Natural killer cell (primary cell): ENCODE measurements around the gene CBX5. TPM values are rescaled to one million over a fixed set of nuclear protein-coding genes. Genes with fewer than 3 reads are reported as not detected.

Experiments used
- ATAC-seq, 3 donors: fragments of 150-1000 bp in 2 of 3; fragments of 200-7000 bp in 1 of 3; cut with Tn5 transposase; 1 replicate in 1 of 3; 2 replicates in 2 of 3; pipeline ENCODE4 v1.10.0; 2021; ENCODE audit warnings: mild to moderate bottlenecking in 2 of 3, moderate library complexity in 2 of 3
- DNase-seq, 2 donors: peaks; one replicate each; pipeline versions ENCODE4 v3.0.0 to v3.0.0-alpha.2; 2013 to 2021; ENCODE audit warnings: mixed read lengths in 1 of 2
- H3K27ac ChIP-seq: one replicate; pipeline ENCODE4 v1.5.1; 2013; ENCODE audit warnings: mild to moderate bottlenecking, low read length
- H3K27me3 ChIP-seq: one replicate; pipeline ENCODE4 v1.6.1; 2013; ENCODE audit warnings: low read length; ENCODE audit not compliant: control insufficient read depth, insufficient read depth
- H3K36me3 ChIP-seq: one replicate; pipeline ENCODE4 v1.6.1; 2013; ENCODE audit warnings: low read length; ENCODE audit not compliant: control insufficient read depth, insufficient read depth
- H3K4me1 ChIP-seq: one replicate; pipeline ENCODE4 v1.6.1; 2013; ENCODE audit warnings: low read length; ENCODE audit not compliant: control insufficient read depth, insufficient read depth
- H3K4me3 ChIP-seq: one replicate; pipeline ENCODE4 v1.5.1; 2013; ENCODE audit warnings: low read length
- H3K9me3 ChIP-seq: one replicate; pipeline ENCODE4 v1.6.1; 2013; ENCODE audit warnings: low read length; ENCODE audit not compliant: control insufficient read depth, insufficient read depth
- H3K27ac Mint-ChIP-seq, 2 donors: one replicate each; pipeline ENCODE4 v1.8.0; 2022; ENCODE audit warnings: mild to moderate bottlenecking in 2 of 2, mixed read lengths in 2 of 2, moderate library complexity in 1 of 2
- H3K27me3 Mint-ChIP-seq, 2 donors: one replicate each; pipeline ENCODE4 v1.8.0; 2022; ENCODE audit warnings: low read depth in 2 of 2, mixed read lengths in 2 of 2
- H3K36me3 Mint-ChIP-seq: one replicate; pipeline ENCODE4 v1.8.0; 2022; ENCODE audit warnings: mixed read lengths
- H3K4me1 Mint-ChIP-seq, 2 donors: one replicate each; pipeline ENCODE4 v1.8.0; 2022; ENCODE audit warnings: mixed read lengths in 2 of 2
- H3K4me3 Mint-ChIP-seq: one replicate; pipeline ENCODE4 v1.8.0; 2022; ENCODE audit warnings: mild to moderate bottlenecking, moderate library complexity, mixed read lengths
- H3K9me3 Mint-ChIP-seq, 2 donors: one replicate each; pipeline ENCODE4 v1.8.0; 2022; ENCODE audit warnings: mixed read lengths in 2 of 2
- WGBS: methylation state at CpG from one replicate; pipeline ENCODE4 v1.1.7; 2013; ENCODE audit warnings: missing lambda C conversion rate; ENCODE audit not compliant: insufficient coverage; 5-methylcytosine and 5-hydroxymethylcytosine counted together
- intact Hi-C: fragments of 100-400 bp; cut with micrococcal nuclease; formaldehyde crosslinking; loops from one replicate; pipeline ENCODE4 v1.14.2; 2022
- total RNA-seq, 4 donors: library from RNA; stranded (reverse); fragments of 120-200 nt in 1 of 4; gene quantifications; one replicate each; pipeline versions ENCODE4 v1.2.3 to v1.2.4, GENCODE V29; 2013 to 2022
- TF ChIP-seq, protein P1 (sequence below): fragments of 200-600 bp; IDR thresholded peaks from one replicate; pipeline ENCODE4 v1.8.0; 2022; ENCODE audit warnings: antibody characterized with exemption

Gene CBX5
- total RNA-seq, 3 donors from 2014 or later (not counting 1 experiment from before 2014, with no cell fraction given): 30.8 to 42.3 (median 36.5) TPM

DNA sequence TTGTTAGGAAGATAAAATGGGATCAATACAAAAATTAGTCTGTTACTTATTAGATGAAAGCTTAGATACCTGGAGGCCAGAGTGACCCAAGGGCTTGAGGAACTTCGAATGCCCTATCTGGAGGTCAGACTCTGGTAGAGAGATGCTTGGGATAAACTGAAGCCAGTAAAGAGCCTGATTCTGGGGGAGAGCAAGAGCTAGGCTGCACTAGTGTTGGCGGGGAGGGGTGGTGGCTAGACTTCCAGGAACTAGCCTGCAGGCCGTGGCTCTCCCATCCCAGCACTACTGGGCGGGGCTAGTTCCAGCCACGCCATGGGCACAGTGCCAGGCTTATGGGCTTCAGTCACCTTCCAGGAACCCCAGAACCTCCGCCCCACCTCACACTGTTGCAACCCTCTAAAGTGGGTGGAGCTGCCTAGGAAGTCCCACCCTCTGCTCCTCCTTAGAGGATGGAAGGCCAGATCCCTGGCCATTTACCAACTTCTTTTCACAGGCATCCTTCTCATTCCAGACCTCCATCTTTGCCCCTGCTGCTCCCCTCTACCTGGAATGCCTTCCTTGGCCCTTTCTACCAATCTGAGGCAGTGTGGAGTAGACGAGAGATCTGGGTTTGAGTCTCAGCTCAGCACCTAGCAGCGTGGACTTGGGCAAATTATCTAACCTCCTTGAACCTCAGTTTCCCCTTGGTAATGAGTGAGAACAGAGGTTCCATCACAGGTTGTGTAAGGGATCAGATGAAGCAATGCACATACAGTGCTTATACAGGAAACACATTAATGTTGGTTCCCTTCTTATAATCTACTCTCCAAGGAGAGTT, 27.2 kb upstream of the CBX5 start:
- Mint-ChIP-seq H3K4me3 (peak overlapping the region; percentile 65), H3K27me3 (peaks cover 0 to under 1% of the 10 kb centered on the region in 2 donors), H3K4me1 (peaks cover 33 to 41% of the 10 kb centered on the region in 2 donors), H3K27ac (peak overlapping the region; percentile 24 to 48), H3K36me3 (no peaks in the 10 kb centered on the region), H3K9me3 (no peaks in the 10 kb centered on the region)
- H3K9me3 ChIP-seq: no peaks in the 10 kb centered on the region
- peaks cover 32% of the 10 kb centered on the region for H3K4me1 ChIP-seq
- H3K27me3 ChIP-seq: no peaks in the 10 kb centered on the region
- TF ChIP-seq, protein P1, sequence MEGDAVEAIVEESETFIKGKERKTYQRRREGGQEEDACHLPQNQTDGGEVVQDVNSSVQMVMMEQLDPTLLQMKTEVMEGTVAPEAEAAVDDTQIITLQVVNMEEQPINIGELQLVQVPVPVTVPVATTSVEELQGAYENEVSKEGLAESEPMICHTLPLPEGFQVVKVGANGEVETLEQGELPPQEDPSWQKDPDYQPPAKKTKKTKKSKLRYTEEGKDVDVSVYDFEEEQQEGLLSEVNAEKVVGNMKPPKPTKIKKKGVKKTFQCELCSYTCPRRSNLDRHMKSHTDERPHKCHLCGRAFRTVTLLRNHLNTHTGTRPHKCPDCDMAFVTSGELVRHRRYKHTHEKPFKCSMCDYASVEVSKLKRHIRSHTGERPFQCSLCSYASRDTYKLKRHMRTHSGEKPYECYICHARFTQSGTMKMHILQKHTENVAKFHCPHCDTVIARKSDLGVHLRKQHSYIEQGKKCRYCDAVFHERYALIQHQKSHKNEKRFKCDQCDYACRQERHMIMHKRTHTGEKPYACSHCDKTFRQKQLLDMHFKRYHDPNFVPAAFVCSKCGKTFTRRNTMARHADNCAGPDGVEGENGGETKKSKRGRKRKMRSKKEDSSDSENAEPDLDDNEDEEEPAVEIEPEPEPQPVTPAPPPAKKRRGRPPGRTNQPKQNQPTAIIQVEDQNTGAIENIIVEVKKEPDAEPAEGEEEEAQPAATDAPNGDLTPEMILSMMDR: no peak
- ATAC-seq (peak; percentile 9 to 54 (median 11)), DNase-seq (no peak)
- 34% methylated on average over 7 of the region's 8 CpGs for WGBS
- H3K27ac ChIP-seq: no peak overlapping the region
- intact Hi-C loops: no loop called here
- no peaks in the 10 kb centered on the region for H3K36me3 ChIP-seq
- no peak overlapping the region for H3K4me3 ChIP-seq

DNA sequence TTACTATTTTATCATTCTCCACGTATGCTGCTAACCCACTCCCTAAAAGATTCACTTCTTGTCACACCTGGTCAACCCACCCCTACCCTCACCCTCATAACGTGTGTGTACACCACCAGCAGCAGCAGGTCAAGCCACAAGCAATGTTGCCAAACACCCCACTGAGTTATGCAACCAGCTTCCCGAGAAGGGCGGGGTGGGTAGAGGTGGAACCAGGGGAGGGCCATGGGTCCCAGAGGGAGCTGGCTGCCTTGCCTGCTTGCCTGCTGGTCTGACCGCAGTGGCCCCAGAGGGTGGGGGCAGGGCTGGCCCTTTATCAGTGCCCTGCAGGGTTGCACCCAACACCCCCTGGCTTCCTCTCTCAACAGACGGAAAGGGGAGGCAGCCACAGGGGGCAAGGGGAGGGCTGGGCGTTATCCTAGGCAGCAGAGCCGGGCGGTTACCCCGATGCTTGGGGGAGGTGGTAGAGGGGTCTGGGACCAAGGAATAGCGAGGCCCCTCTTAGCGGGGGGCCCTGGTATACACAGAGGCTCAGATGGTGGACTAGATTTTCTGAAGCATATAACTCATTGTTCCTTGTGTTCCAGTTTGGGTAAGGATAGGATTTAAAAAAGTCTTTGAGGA, 24.4 kb upstream of the CBX5 start:
- Histone ChIP-seq H3K36me3 (no peaks in the 10 kb centered on the region), H3K27me3 (peaks cover 11% of the 10 kb centered on the region), H3K9me3 (no peaks in the 10 kb centered on the region), H3K4me1 (peaks cover 47% of the 10 kb centered on the region), H3K27ac (peak overlapping the region; percentile 22), H3K4me3 (no peak overlapping the region)
- Mint-ChIP-seq H3K27me3 (peaks cover 2 to 12% of the 10 kb centered on the region in 2 donors), H3K36me3 (no peaks in the 10 kb centered on the region), H3K9me3 (no peaks in the 10 kb centered on the region), H3K27ac (peak overlapping the region; percentile 67 to 88), H3K4me3 (peak overlapping the region; percentile 57), H3K4me1 (peaks cover 50 to 66% of the 10 kb centered on the region in 2 donors)
- peak; percentile 79 to 86 (median 83) for ATAC-seq
- TF ChIP-seq, protein P1: no peak
- peak; percentile 47 to 48 for DNase-seq
- intact Hi-C loops: no loop called here
- 0% methylated on average over 12 of the region's 12 CpGs for WGBS

DNA sequence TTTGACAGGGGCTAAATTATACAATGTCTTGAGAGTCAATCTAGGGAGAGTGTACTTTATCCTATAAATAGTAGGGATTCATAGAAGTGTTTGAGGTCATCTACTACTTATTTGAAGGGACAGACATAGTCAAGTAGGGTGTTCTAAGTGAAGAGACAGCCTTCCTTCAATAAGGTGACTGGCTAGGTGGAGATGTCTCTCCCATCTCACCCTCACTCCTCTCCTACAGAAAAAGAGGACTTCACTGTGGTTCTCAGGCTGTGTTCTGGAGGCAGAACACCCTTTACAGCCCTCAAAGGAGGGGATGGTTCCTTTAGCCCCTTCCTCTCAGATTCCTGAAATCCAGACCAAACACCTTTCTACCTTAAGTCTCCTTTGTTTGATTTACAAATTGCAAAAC, 23.7 kb upstream of the CBX5 start:
- no peaks in the 10 kb centered on the region for H3K9me3 ChIP-seq
- no peaks in the 10 kb centered on the region for H3K9me3 Mint-ChIP-seq
- no peaks in the 10 kb centered on the region for H3K36me3 ChIP-seq
- H3K36me3 Mint-ChIP-seq: no peaks in the 10 kb centered on the region
- H3K4me3 Mint-ChIP-seq: peak overlapping the region; percentile 57
- H3K4me3 ChIP-seq: no peak overlapping the region
- peak overlapping the region; percentile 67 to 88 for H3K27ac Mint-ChIP-seq
- TF ChIP-seq, protein P1: no peak
- no peak for ATAC-seq
- H3K27me3 ChIP-seq: peaks cover 11% of the 10 kb centered on the region
- DNase-seq: no peak
- H3K4me1 ChIP-seq: peaks cover 47% of the 10 kb centered on the region
- peaks cover 50 to 70% of the 10 kb centered on the region in 2 donors for H3K4me1 Mint-ChIP-seq
- peaks cover 6 to 16% of the 10 kb centered on the region in 2 donors for H3K27me3 Mint-ChIP-seq
- intact Hi-C loops: no loop called here
- H3K27ac ChIP-seq: no peak overlapping the region
